Psoas muscle (tissue), 8 donors: ENCODE data around the gene MAP7. TPM values are rescaled to one million over a fixed set of nuclear protein-coding genes. Genes with fewer than 3 reads are reported as not detected.

Experiments used
- ATAC-seq, 4 donors: fragments of 200-7000 bp; cut with Tn5 transposase; one replicate each; pipeline ENCODE4 v1.9.1; 2020; ENCODE audit warnings: moderate library complexity in 3 of 4, mild to moderate bottlenecking in 2 of 4
- DNase-seq, 2 donors: peaks; one replicate each; pipeline ENCODE4 v3.0.0-alpha.2; 2020
- H3K27ac ChIP-seq: fragments of 200-600 bp; one replicate; pipeline ENCODE4 v1.8.0; 2022
- H3K27me3 ChIP-seq, 3 donors: fragments of 200-600 bp in 1 of 3; one replicate each; pipeline versions ENCODE4 v1.6.1 to v1.8.0; 2013 to 2022; ENCODE audit warnings: low read length in 2 of 3, mild to moderate bottlenecking in 2 of 3, moderate library complexity in 1 of 3; ENCODE audit not compliant: insufficient read depth in 3 of 3
- H3K36me3 ChIP-seq, 2 donors: fragments of 200-600 bp in 1 of 2; one replicate each; pipeline versions ENCODE4 v1.6.1 to v1.8.0; 2013 to 2022; ENCODE audit warnings: low read depth in 1 of 2, mild to moderate bottlenecking in 1 of 2, moderate library complexity in 1 of 2; ENCODE audit not compliant: insufficient read depth in 1 of 2
- H3K4me1 ChIP-seq: fragments of 200-600 bp; one replicate; pipeline ENCODE4 v1.8.0; 2022
- H3K4me3 ChIP-seq: fragments of 200-600 bp; one replicate; pipeline ENCODE4 v1.8.0; 2022; ENCODE audit warnings: mild to moderate bottlenecking
- H3K9me3 ChIP-seq: fragments of 200-600 bp; one replicate; pipeline ENCODE4 v1.8.0; 2022
- WGBS, 3 donors: extraction: QIAGEN DNeasy Blood & Tissue Kit; methylation state at CpG; one replicate each; pipeline versions ENCODE4 v1.1.6 to v1.1.7; 2013; 5-methylcytosine and 5-hydroxymethylcytosine counted together
- intact Hi-C, 2 donors: fragments of 100-400 bp; cut with DNase I; formaldehyde crosslinking; loops; one replicate each; pipeline versions ENCODE4 v1.11.0 to v1.14.2; 2022
- polyA plus RNA-seq, 3 donors: library from polyadenylated mRNA; stranded (reverse); fragments of 200-250 nt; gene quantifications; one replicate each; pipeline ENCODE4 v1.2.3, GENCODE V29; 2013
- total RNA-seq, 4 donors: library from RNA; stranded (reverse); fragmentation: NEBNext Ultra II Directional in 2 of 4; extraction: Animal tissue kit (Norgen Biotek cat#: 25700) in 2 of 4; gene quantifications; one replicate each; pipeline versions ENCODE4 v1.2.1 to v1.2.4, GENCODE V29; 2021 to 2023
- TF ChIP-seq, protein P1 (sequence below): fragments of 200-600 bp; IDR thresholded peaks from one replicate; pipeline ENCODE4 v1.8.0; 2022; ENCODE audit warnings: antibody characterized with exemption
- donor health status: healthy with polysubstance abuse.
- donor health status: DM: no; HTN: no; CAD: no; lungs with moderate emphysema.
- donor health status: Bipolar disorder and iron deficiency.
- donor health status: healthy.
- donor health status: DM: yes; HTN: yes; CAD: no.
- donor health status: DM: no; HTN: no; CAD: no.
- donor health status: DM: no; HTN: no; CAD: no.
- donor health status: DM: yes; HTN: yes; CAD: no.

MAP7 gene
- total and polyA plus RNA-seq, 7 donors: 0.10 to 0.94 (median 0.32) TPM

DNA sequence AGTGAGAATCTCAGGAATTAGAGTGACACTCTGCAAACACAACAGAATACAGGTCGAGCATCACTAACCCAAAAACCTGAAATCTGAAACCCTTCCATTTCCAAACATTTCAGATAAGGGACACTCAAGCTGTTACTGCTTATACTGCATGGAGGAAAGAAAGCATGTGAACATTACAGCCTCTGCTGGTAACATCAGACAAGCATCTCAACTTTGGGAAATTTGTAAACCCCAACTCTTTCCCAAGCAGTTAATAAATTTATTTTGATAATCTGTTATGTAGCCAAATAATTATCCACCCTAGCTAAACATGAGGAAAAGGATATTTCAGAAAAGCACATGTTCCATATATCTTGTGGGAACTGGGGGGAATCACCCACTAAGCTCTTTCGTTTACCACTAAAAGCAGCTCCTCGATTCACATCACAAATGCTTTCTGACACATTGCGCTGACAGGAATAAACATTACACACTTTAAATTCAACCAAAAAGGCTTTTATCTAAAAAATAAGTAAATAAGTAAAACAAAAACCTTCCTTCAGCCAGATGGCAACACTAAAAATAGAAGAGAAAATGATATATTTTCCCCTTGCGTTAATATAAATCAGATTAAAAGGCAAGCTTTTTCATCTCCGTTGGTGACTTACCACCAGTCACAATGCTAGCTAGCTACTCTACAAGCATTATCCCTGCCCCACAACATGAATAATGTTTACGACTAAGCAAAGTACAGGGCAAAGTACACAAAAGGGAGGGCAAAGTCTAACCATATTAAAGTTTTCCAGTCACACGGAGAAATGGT is 120.8 kb downstream of the MAP7 start:
- Histone ChIP-seq H3K27me3 (no peaks in the 10 kb centered on the region), H3K27ac (no peak overlapping the region), H3K4me3 (no peak overlapping the region), H3K9me3 (no peaks in the 10 kb centered on the region), H3K4me1 (no peaks in the 10 kb centered on the region), H3K36me3 (no peaks in the 10 kb centered on the region)
- TF ChIP-seq, protein P1, sequence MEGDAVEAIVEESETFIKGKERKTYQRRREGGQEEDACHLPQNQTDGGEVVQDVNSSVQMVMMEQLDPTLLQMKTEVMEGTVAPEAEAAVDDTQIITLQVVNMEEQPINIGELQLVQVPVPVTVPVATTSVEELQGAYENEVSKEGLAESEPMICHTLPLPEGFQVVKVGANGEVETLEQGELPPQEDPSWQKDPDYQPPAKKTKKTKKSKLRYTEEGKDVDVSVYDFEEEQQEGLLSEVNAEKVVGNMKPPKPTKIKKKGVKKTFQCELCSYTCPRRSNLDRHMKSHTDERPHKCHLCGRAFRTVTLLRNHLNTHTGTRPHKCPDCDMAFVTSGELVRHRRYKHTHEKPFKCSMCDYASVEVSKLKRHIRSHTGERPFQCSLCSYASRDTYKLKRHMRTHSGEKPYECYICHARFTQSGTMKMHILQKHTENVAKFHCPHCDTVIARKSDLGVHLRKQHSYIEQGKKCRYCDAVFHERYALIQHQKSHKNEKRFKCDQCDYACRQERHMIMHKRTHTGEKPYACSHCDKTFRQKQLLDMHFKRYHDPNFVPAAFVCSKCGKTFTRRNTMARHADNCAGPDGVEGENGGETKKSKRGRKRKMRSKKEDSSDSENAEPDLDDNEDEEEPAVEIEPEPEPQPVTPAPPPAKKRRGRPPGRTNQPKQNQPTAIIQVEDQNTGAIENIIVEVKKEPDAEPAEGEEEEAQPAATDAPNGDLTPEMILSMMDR: no peak
- intact Hi-C loops: no loop called here
- WGBS, 3 donors: 46 to 52% (median 50%) methylated on average over 8 of the region's 8 CpGs
- ATAC-seq: no peak
- no peak for DNase-seq

DNA sequence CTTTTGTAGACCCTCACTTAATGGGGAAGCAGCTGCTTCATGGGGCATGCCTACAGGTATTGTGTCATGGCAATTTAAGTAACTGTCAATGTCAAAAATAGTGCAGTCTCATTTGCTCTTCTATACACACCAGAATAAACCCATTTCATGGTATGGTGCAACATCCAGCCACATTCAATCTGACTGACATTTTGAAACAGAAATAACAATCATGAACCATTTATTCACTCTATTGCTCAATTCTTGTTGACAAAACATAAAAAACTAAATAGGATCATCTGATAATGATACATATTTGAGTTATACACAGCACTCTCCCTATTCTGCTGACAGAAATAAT is 122.9 kb downstream of the MAP7 start:
- H3K4me3 ChIP-seq: no peak overlapping the region
- intact Hi-C loops: no loop called here
- DNase-seq (no peak), ATAC-seq (no peak)
- H3K4me1 ChIP-seq: no peaks in the 10 kb centered on the region
- H3K27ac ChIP-seq: no peak overlapping the region
- H3K36me3 ChIP-seq: no peaks in the 10 kb centered on the region
- no peaks in the 10 kb centered on the region for H3K9me3 ChIP-seq
- H3K27me3 ChIP-seq: no peaks in the 10 kb centered on the region
- TF ChIP-seq, protein P1: no peak

DNA sequence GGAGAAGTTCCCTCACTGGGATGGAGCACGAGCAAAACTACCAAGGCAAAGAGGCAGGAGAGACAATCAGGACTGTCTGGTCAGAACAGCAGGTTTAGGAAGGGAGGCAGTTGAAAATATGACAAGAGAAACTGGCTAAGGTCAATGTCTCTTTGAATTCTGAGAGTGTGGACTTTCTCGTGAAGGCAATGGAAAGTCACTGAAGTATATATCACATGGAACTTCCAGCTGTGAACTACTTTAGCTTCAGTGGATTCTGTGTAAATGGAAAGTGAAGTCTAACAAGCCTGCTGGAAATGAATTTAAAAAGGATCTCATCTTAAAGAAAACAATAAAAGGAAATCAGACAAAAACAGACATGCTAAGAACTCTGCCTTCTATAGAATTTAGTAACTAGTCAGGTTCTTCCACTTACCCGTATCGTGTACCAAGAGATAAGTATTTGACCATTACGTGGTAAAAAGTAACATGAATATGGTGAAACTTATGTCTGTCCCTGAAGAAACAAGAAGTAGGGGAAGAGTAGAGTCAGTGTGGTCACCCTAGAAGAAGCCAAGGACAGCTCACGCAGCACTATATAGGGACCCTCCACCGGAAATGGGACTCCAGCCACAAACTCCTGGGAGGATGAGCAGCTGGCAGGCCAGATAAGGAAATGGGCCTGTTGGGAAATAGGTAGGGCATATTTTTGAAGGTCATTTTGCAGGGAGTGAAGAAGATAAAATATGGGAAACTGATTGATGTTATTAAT is 123.4 kb downstream of the MAP7 start:
- TF ChIP-seq, protein P1: no peak
- Histone ChIP-seq H3K27me3 (no peaks in the 10 kb centered on the region), H3K4me3 (no peak overlapping the region), H3K4me1 (no peaks in the 10 kb centered on the region), H3K9me3 (no peaks in the 10 kb centered on the region), H3K27ac (no peak overlapping the region), H3K36me3 (no peaks in the 10 kb centered on the region)
- DNase-seq: no peak
- WGBS, 3 donors: 71 to 77% (median 76%) methylated on average over 7 of the region's 7 CpGs
- no peak for ATAC-seq
- intact Hi-C loops: no loop called here

DNA sequence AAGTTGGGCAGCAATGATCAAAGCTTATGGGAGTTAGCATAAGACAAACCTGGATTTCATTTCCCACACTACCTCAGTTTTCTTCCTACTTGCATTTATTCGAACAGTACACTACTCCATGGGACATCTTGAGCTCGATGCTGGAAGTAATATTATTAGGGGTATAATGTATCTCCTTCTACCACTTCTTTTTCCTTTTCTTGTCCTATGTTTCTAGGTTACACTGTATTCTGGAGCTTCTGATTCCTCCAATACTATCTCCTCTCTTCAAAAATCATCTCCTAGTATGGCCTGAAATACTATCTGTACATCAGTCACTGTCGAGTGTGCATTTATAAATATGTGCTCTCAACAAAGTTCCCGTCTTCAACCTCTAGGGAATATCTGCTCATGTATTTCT is 124.4 kb downstream of the MAP7 start:
- TF ChIP-seq, protein P1: no peak
- no peak overlapping the region for H3K4me3 ChIP-seq
- H3K9me3 ChIP-seq: no peaks in the 10 kb centered on the region
- DNase-seq (no peak), ATAC-seq (no peak)
- no peaks in the 10 kb centered on the region for H3K27me3 ChIP-seq
- 70 to 82% (median 73%) methylated on average over 4 of the region's 4 CpGs for WGBS, 3 donors
- no peak overlapping the region for H3K27ac ChIP-seq
- intact Hi-C loops: no loop called here
- no peaks in the 10 kb centered on the region for H3K36me3 ChIP-seq
- no peaks in the 10 kb centered on the region for H3K4me1 ChIP-seq
